ENCODE data around the gene IGFBP2.

- TF ChIP-seq CTCF (IDR thresholded peaks at IDR 0.05) (no peak), REST (IDR thresholded peaks at IDR 0.05; ENCODE audit: insufficient read depth in 1 of 2, low read depth in 2 of 2, low read length in 1 of 2) (no peak), POLR2AphosphoS5 (IDR thresholded peaks at IDR 0.05; ENCODE audit: low read depth, low read length) (no peak), TCF7L2 (IDR thresholded peaks at IDR 0.05; ENCODE audit: low read depth, low read length) (no peak), SIN3A (IDR thresholded peaks at IDR 0.05; ENCODE audit: borderline replicate concordance, insufficient read depth, low read depth, low read length) (no peak)
Measured at GRCh38 chr2:216683846-216684245, 50.6 kb downstream of the IGFBP2 start.
